Measurements from ENCODE around the gene OR2V1.
"Not testable (repeated sequence)": the region's sequence is repeated elsewhere in the genome, so short reads cannot be mapped to it uniquely, and the experiment has no call there.

OR2V1 gene

GRCh38 chr5:181149355-181149754, 18.4 kb upstream of the OR2V1 start:
- no peak for TF ChIP-seq CTCF (IDR thresholded peaks at IDR 0.05; ENCODE audit: extremely low read depth, insufficient read depth, missing control alignments)
- no peak for DNase-seq (ENCODE audit: low spot score)
- in situ Hi-C loops (cut with MboI; ENCODE audit: low pct_unique_long_range_greater_than_20kb, low sequenced_read_pairs, unreplicated experiment) = no loop called here

GRCh38 chr5:181146927-181147636, 16.1 kb upstream of the OR2V1 start, which contains the start of gene OR2V2:
Gene OR2V2 (plus strand): TSS chr5:181147586. CDS start chr5:181154943, 7,357 bp downstream.
- in situ Hi-C loops (cut with MboI; ENCODE audit: low pct_unique_long_range_greater_than_20kb, low sequenced_read_pairs, unreplicated experiment); DNase-seq (ENCODE audit: low spot score): not testable (repeated sequence)

- DNase-seq (ENCODE audit: low spot score) = no peak
- in situ Hi-C loops (cut with MboI; ENCODE audit: low pct_unique_long_range_greater_than_20kb, low sequenced_read_pairs, unreplicated experiment) = no loop called here
- TF ChIP-seq CTCF (IDR thresholded peaks at IDR 0.05; ENCODE audit: extremely low read depth, insufficient read depth, missing control alignments) = no peak
Measured at GRCh38 chr5:181145133-181145532, 14.2 kb upstream of the OR2V1 start.

GRCh38 chr5:181142054-181142453, 11.1 kb upstream of the OR2V1 start:
- in situ Hi-C loops (cut with MboI; ENCODE audit: low pct_unique_long_range_greater_than_20kb, low sequenced_read_pairs, unreplicated experiment) = no loop called here
- TF ChIP-seq CTCF (IDR thresholded peaks at IDR 0.05; ENCODE audit: extremely low read depth, insufficient read depth, missing control alignments) = no peak
- no peak for DNase-seq (ENCODE audit: low spot score)

GRCh38 chr5:181140766-181141165, 9.8 kb upstream of the OR2V1 start:
- TF ChIP-seq CTCF (IDR thresholded peaks at IDR 0.05; ENCODE audit: extremely low read depth, insufficient read depth, missing control alignments) = no peak
- in situ Hi-C loops (cut with MboI; ENCODE audit: low pct_unique_long_range_greater_than_20kb, low sequenced_read_pairs, unreplicated experiment) = no loop called here
- no peak for DNase-seq (ENCODE audit: low spot score)

- no peak for TF ChIP-seq CTCF (IDR thresholded peaks at IDR 0.05; ENCODE audit: extremely low read depth, insufficient read depth, missing control alignments)
- no peak for DNase-seq (ENCODE audit: low spot score)
- in situ Hi-C loops (cut with MboI; ENCODE audit: low pct_unique_long_range_greater_than_20kb, low sequenced_read_pairs, unreplicated experiment) = no loop called here
Measured at GRCh38 chr5:181138258-181138657, 7.3 kb upstream of the OR2V1 start.

- TF ChIP-seq CTCF (IDR thresholded peaks at IDR 0.05; ENCODE audit: extremely low read depth, insufficient read depth, missing control alignments) = no peak
- no peak for DNase-seq (ENCODE audit: low spot score)
- in situ Hi-C loops (cut with MboI; ENCODE audit: low pct_unique_long_range_greater_than_20kb, low sequenced_read_pairs, unreplicated experiment) = no loop called here
Measured at GRCh38 chr5:181136361-181136955, 5.5 kb upstream of the OR2V1 start.
